ENCODE data around the gene HS3ST5. TPM values are rescaled to one million over a fixed set of nuclear protein-coding genes. Genes with fewer than 3 reads are reported as not detected.
"Not testable (repeated sequence)": the region's sequence is repeated elsewhere in the genome, so short reads cannot be mapped to it uniquely, and the experiment has no call there.

Gene HS3ST5
- total RNA-seq, 4 donors from 2014 or later, result not detected

- TF ChIP-seq CTCF (IDR thresholded peaks at IDR 0.05) (no peak), POLR2A (IDR thresholded peaks at IDR 0.05) (no peak)
- DNase-seq, result no peak
- Histone ChIP-seq H3K27me3 (no peaks in the 10 kb centered on the region), H3K27ac (no peak overlapping the region), H3K36me3 (no peaks in the 10 kb centered on the region), H3K9me3 (no peaks in the 10 kb centered on the region), H3K4me1 (no peaks in the 10 kb centered on the region), H3K4me3 (no peak overlapping the region)
- intact Hi-C loops (cut with DNase I), result no loop called here
- WGBS, 2 donors, result 77 to 89% methylated on average over 5 of the region's 5 CpGs
Measured at GRCh38 chr6:114315831-114316595, 26.8 kb downstream of the HS3ST5 start.

GRCh38 chr6:114313816-114314215 is 29.0 kb downstream of the HS3ST5 start:
- H3K27ac ChIP-seq; H3K4me3 ChIP-seq; intact Hi-C loops (cut with DNase I); H3K9me3 ChIP-seq; H3K27me3 ChIP-seq; H3K4me1 ChIP-seq; DNase-seq; H3K36me3 ChIP-seq: not testable (repeated sequence)
- WGBS, 2 donors, result 84 to 86% methylated on average over 6 of the region's 6 CpGs

- WGBS, 2 donors, result 78 to 85% methylated on average over 4 of the region's 4 CpGs
- H3K4me3 ChIP-seq, result no peak overlapping the region
- intact Hi-C loops (cut with DNase I), result no loop called here
- H3K9me3 ChIP-seq, result no peaks in the 10 kb centered on the region
- H3K4me1 ChIP-seq, result no peaks in the 10 kb centered on the region
- DNase-seq, result no peak
- no peak for TF ChIP-seq POLR2A (IDR thresholded peaks at IDR 0.05)
- H3K36me3 ChIP-seq, result no peaks in the 10 kb centered on the region
- no peak overlapping the region for H3K27ac ChIP-seq
- H3K27me3 ChIP-seq, result no peaks in the 10 kb centered on the region
Measured at GRCh38 chr6:114312931-114313330, 29.9 kb downstream of the HS3ST5 start.

GRCh38 chr6:114310053-114310452 is 32.8 kb downstream of the HS3ST5 start:
- no peak for TF ChIP-seq CTCF (IDR thresholded peaks at IDR 0.05)
- TF ChIP-seq POLR2A (IDR thresholded peaks at IDR 0.05), result no peak
- Histone ChIP-seq H3K9me3 (no peaks in the 10 kb centered on the region), H3K27ac (no peak overlapping the region), H3K36me3 (no peaks in the 10 kb centered on the region), H3K4me3 (no peak overlapping the region), H3K27me3 (no peaks in the 10 kb centered on the region), H3K4me1 (no peaks in the 10 kb centered on the region)
- no peak for DNase-seq
- WGBS, 2 donors, result 58 to 62% methylated on average over 2 of the region's 2 CpGs
- intact Hi-C loops (cut with DNase I), result no loop called here

GRCh38 chr6:114304304-114304887 is 38.4 kb downstream of the HS3ST5 start:
- DNase-seq, result no peak
- H3K36me3 ChIP-seq, result no peaks in the 10 kb centered on the region
- H3K27ac ChIP-seq, result no peak overlapping the region
- intact Hi-C loops (cut with DNase I), result no loop called here
- no peak overlapping the region for H3K4me3 ChIP-seq
- H3K4me1 ChIP-seq, result no peaks in the 10 kb centered on the region
- no peaks in the 10 kb centered on the region for H3K27me3 ChIP-seq
- 52 to 53% methylated on average over 1 of the region's 1 CpG for WGBS, 2 donors
- no peak for TF ChIP-seq POLR2A (IDR thresholded peaks at IDR 0.05)
- TF ChIP-seq CTCF (IDR thresholded peaks at IDR 0.05), result peak in 4 of 6 experiments; percentile 27 to 48 (median 38)
- no peaks in the 10 kb centered on the region for H3K9me3 ChIP-seq

GRCh38 chr6:114301596-114302219 is 41.1 kb downstream of the HS3ST5 start:
- H3K9me3 ChIP-seq, result peaks cover 0 to 4% (median 0%) of the 10 kb centered on the region in 3 donors
- H3K4me3 ChIP-seq, result no peak overlapping the region
- no peaks in the 10 kb centered on the region for H3K36me3 ChIP-seq
- 61 to 81% methylated on average over 2 of the region's 2 CpGs for WGBS, 2 donors
- intact Hi-C loops (cut with DNase I), result no loop called here
- no peak for DNase-seq
- H3K4me1 ChIP-seq, result no peaks in the 10 kb centered on the region
- TF ChIP-seq POLR2A (IDR thresholded peaks at IDR 0.05) (no peak), CTCF (IDR thresholded peaks at IDR 0.05) (no peak)
- no peak overlapping the region for H3K27ac ChIP-seq
- H3K27me3 ChIP-seq, result no peaks in the 10 kb centered on the region

Data from esophagus squamous epithelium (tissue), 5 donors.